Mesendoderm (in vitro differentiated cells): ENCODE data around the gene PREX1.

Experiments
- DNase-seq: peaks from one replicate; pipeline ENCODE4 v3.0.0; 2013
- H2AK5ac ChIP-seq: 2 replicates; pipeline ENCODE4 v1.6.1; 2013; ENCODE audit warnings: low read length, inconsistent platforms
- H2BK120ac ChIP-seq: 2 replicates; pipeline ENCODE4 v1.6.1; 2013; ENCODE audit warnings: low read depth, mild to moderate bottlenecking, low read length, moderate library complexity, mixed read lengths
- H2BK15ac ChIP-seq: replicated peaks from 2 replicates; pipeline ENCODE4 v1.6.1; 2013; ENCODE audit warnings: low read depth, mild to moderate bottlenecking, moderate library complexity
- H2BK5ac ChIP-seq: 2 replicates; pipeline ENCODE4 v1.6.1; 2013; ENCODE audit warnings: low read length, inconsistent platforms
- H3K18ac ChIP-seq: 2 replicates; pipeline ENCODE4 v1.6.1; 2013; ENCODE audit warnings: mild to moderate bottlenecking, low read length, mixed read lengths
- H3K23ac ChIP-seq: one replicate; pipeline ENCODE4 v1.6.1; 2013; ENCODE audit warnings: low read length
- H3K27ac ChIP-seq: 2 replicates; pipeline ENCODE4 v1.5.1; 2013; ENCODE audit warnings: low read depth, mild to moderate bottlenecking, inconsistent platforms, low read length, moderate library complexity
- H3K27me3 ChIP-seq: 2 replicates; pipeline ENCODE4 v1.6.1; 2013; ENCODE audit warnings: low read length, control low read depth, mild to moderate bottlenecking, inconsistent platforms; ENCODE audit not compliant: insufficient read depth, poor library complexity
- H3K36me3 ChIP-seq: 2 replicates; pipeline ENCODE4 v1.6.1; 2013; ENCODE audit warnings: low read length, inconsistent platforms; ENCODE audit not compliant: control insufficient read depth, insufficient read depth
- H3K4ac ChIP-seq: one replicate; pipeline ENCODE4 v1.6.1; 2013; ENCODE audit warnings: low read depth, mild to moderate bottlenecking, low read length, moderate library complexity
- H3K4me1 ChIP-seq: 2 replicates; pipeline ENCODE4 v1.6.1; 2013; ENCODE audit warnings: low read depth, low read length, inconsistent platforms; ENCODE audit not compliant: control insufficient read depth
- H3K4me2 ChIP-seq: 2 replicates; pipeline ENCODE4 v1.6.1; 2013; ENCODE audit warnings: low read length
- H3K4me3 ChIP-seq: 2 replicates; pipeline ENCODE4 v1.5.1; 2013; ENCODE audit warnings: mild to moderate bottlenecking, low read length
- H3K56ac ChIP-seq: one replicate; pipeline ENCODE4 v1.6.1; 2013; ENCODE audit warnings: low read length
- H3K79me1 ChIP-seq: 2 replicates; pipeline ENCODE4 v1.6.1; 2013; ENCODE audit warnings: low read length, inconsistent platforms
- H3K79me2 ChIP-seq: 2 replicates; pipeline ENCODE4 v1.6.1; 2013; ENCODE audit warnings: mild to moderate bottlenecking, low read length; ENCODE audit not compliant: control insufficient read depth, insufficient read depth
- H3K9ac ChIP-seq: 2 replicates; pipeline ENCODE4 v1.6.1; 2013; ENCODE audit warnings: low read length, inconsistent platforms
- H4K5ac ChIP-seq: one replicate; pipeline ENCODE4 v1.6.1; 2013; ENCODE audit warnings: low read length
- H4K8ac ChIP-seq: one replicate; pipeline ENCODE4 v1.6.1; 2013; ENCODE audit warnings: low read depth, mild to moderate bottlenecking, control low read depth, low read length, moderate library complexity
- WGBS: extraction: QIAGEN DNeasy Blood & Tissue Kit; methylation state at CpG from one replicate; pipeline ENCODE4 v1.1.7; 2013; ENCODE audit warnings: low lambda C conversion rate, missing lambda C conversion rate; ENCODE audit not compliant: insufficient coverage; ENCODE audit errors: extremely low coverage; 5-methylcytosine and 5-hydroxymethylcytosine counted together

Gene PREX1

GRCh38 chr20:48606172-48606840, 221.5 kb downstream of the PREX1 start:
- Histone ChIP-seq H4K8ac (no peak overlapping the region), H2AK5ac (no peak overlapping the region), H3K4me2 (no peak overlapping the region), H3K79me2 (no peaks in the 10 kb centered on the region), H4K5ac (no peak overlapping the region), H2BK120ac (no peak overlapping the region), H2BK5ac (no peak overlapping the region), H3K4ac (no peak overlapping the region), H3K36me3 (no peaks in the 10 kb centered on the region), H3K4me3 (no peak overlapping the region), H2BK15ac (no peak overlapping the region), H3K27ac (no peak overlapping the region), H3K56ac (no peak overlapping the region), H3K23ac (no peak overlapping the region), H3K4me1 (no peaks in the 10 kb centered on the region), H3K27me3 (no peaks in the 10 kb centered on the region), H3K18ac (no peak overlapping the region), H3K9ac (no peak overlapping the region), H3K79me1 (no peaks in the 10 kb centered on the region)
- no peak for DNase-seq
- no CpG with 5 or more reads among the region's 14 CpGs for WGBS

- Histone ChIP-seq H2BK120ac (no peak overlapping the region), H4K5ac (no peak overlapping the region), H3K56ac (no peak overlapping the region), H2BK5ac (no peak overlapping the region), H3K36me3 (no peaks in the 10 kb centered on the region), H4K8ac (no peak overlapping the region), H3K23ac (no peak overlapping the region), H3K18ac (no peak overlapping the region), H3K79me2 (no peaks in the 10 kb centered on the region), H3K9ac (no peak overlapping the region), H3K4me1 (no peaks in the 10 kb centered on the region), H2BK15ac (no peak overlapping the region), H3K4me3 (no peak overlapping the region), H3K27ac (no peak overlapping the region), H2AK5ac (no peak overlapping the region), H3K4ac (no peak overlapping the region), H3K27me3 (no peaks in the 10 kb centered on the region), H3K4me2 (no peak overlapping the region), H3K79me1 (no peaks in the 10 kb centered on the region)
- no CpG with 5 or more reads among the region's 17 CpGs for WGBS
- DNase-seq: no peak
These were observed 222.2 kb downstream of the PREX1 start for GRCh38 chr20:48605364-48606171.

- H3K23ac ChIP-seq: no peak overlapping the region
- no peak overlapping the region for H4K5ac ChIP-seq
- no peak overlapping the region for H2BK120ac ChIP-seq
- no peak for DNase-seq
- H3K79me2 ChIP-seq: no peaks in the 10 kb centered on the region
- no peak overlapping the region for H3K4me3 ChIP-seq
- H3K4me1 ChIP-seq: no peaks in the 10 kb centered on the region
- H2AK5ac ChIP-seq: no peak overlapping the region
- no peak overlapping the region for H3K27ac ChIP-seq
- no peak overlapping the region for H3K18ac ChIP-seq
- H3K4ac ChIP-seq: no peak overlapping the region
- no peak overlapping the region for H3K9ac ChIP-seq
- H3K56ac ChIP-seq: no peak overlapping the region
- no peak overlapping the region for H3K4me2 ChIP-seq
- WGBS: no CpG with 5 or more reads among the region's 7 CpGs
- H3K36me3 ChIP-seq: no peaks in the 10 kb centered on the region
- no peak overlapping the region for H2BK5ac ChIP-seq
- no peaks in the 10 kb centered on the region for H3K79me1 ChIP-seq
- H2BK15ac ChIP-seq: no peak overlapping the region
- H3K27me3 ChIP-seq: no peaks in the 10 kb centered on the region
- H4K8ac ChIP-seq: no peak overlapping the region
These were observed 222.9 kb downstream of the PREX1 start for GRCh38 chr20:48604936-48605335.

- no CpG with 5 or more reads among the region's 9 CpGs for WGBS
- no peaks in the 10 kb centered on the region for H3K27me3 ChIP-seq
- H2AK5ac ChIP-seq: no peak overlapping the region
- H3K18ac ChIP-seq: no peak overlapping the region
- no peak overlapping the region for H4K5ac ChIP-seq
- no peak overlapping the region for H3K23ac ChIP-seq
- no peaks in the 10 kb centered on the region for H3K79me2 ChIP-seq
- no peak overlapping the region for H3K4me2 ChIP-seq
- no peak overlapping the region for H4K8ac ChIP-seq
- no peaks in the 10 kb centered on the region for H3K79me1 ChIP-seq
- no peak overlapping the region for H2BK15ac ChIP-seq
- no peaks in the 10 kb centered on the region for H3K36me3 ChIP-seq
- no peak overlapping the region for H3K9ac ChIP-seq
- H3K56ac ChIP-seq: no peak overlapping the region
- no peak overlapping the region for H3K4ac ChIP-seq
- H3K4me1 ChIP-seq: no peaks in the 10 kb centered on the region
- no peak overlapping the region for H3K27ac ChIP-seq
- DNase-seq: no peak
- no peak overlapping the region for H2BK5ac ChIP-seq
- no peak overlapping the region for H2BK120ac ChIP-seq
- H3K4me3 ChIP-seq: no peak overlapping the region
These were observed 223.4 kb downstream of the PREX1 start for GRCh38 chr20:48604426-48604825.

DNA sequence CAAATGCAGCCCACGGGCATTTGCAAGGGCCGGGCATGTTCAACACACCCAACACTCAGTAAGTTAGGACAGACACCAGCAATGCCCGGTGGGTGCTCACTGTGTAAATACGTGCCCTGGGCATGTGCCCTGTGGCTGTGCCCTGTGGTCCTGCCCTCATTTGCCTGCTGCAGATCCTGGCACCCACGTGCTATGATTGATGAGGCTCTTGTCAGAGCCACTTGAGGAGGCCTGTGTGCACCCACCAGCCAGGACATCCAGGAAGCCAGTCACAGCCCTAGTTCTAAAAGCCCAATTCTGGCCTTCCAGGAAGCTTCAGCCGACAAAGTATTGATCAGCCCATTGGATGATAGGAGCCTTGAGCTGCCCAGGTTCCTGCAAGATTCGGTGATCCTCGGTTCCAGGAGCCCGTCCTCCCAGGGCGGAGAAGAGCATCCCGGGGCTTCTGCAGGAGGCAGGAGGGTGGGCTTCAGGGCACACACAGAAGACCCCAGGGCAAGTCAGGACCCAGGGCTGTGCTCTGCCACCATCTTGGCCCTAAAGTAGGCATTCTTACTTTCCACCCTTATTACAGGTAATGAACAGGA, 223.9 kb downstream of the PREX1 start:
- Histone ChIP-seq H2AK5ac (no peak overlapping the region), H4K5ac (no peak overlapping the region)
- no CpG with 5 or more reads among the region's 11 CpGs for WGBS

More for the DNA sequence above, 223.9 kb downstream of the PREX1 start:
- no peak overlapping the region for H3K4me2 ChIP-seq
- H3K18ac ChIP-seq: no peak overlapping the region
- no peak overlapping the region for H3K4me3 ChIP-seq
- no peak overlapping the region for H2BK5ac ChIP-seq
- H3K4ac ChIP-seq: no peak overlapping the region
- H3K4me1 ChIP-seq: no peaks in the 10 kb centered on the region
- no peak for DNase-seq
- no peak overlapping the region for H3K27ac ChIP-seq
- no peaks in the 10 kb centered on the region for H3K79me1 ChIP-seq
- no peaks in the 10 kb centered on the region for H3K79me2 ChIP-seq
- H2BK120ac ChIP-seq: no peak overlapping the region
- no peaks in the 10 kb centered on the region for H3K27me3 ChIP-seq
- H3K56ac ChIP-seq: no peak overlapping the region
- H4K8ac ChIP-seq: no peak overlapping the region
- no peak overlapping the region for H3K23ac ChIP-seq
- H3K9ac ChIP-seq: no peak overlapping the region
- H2BK15ac ChIP-seq: no peak overlapping the region
- no peaks in the 10 kb centered on the region for H3K36me3 ChIP-seq
